Measurements from ENCODE around the gene XXYLT1.

DNA sequence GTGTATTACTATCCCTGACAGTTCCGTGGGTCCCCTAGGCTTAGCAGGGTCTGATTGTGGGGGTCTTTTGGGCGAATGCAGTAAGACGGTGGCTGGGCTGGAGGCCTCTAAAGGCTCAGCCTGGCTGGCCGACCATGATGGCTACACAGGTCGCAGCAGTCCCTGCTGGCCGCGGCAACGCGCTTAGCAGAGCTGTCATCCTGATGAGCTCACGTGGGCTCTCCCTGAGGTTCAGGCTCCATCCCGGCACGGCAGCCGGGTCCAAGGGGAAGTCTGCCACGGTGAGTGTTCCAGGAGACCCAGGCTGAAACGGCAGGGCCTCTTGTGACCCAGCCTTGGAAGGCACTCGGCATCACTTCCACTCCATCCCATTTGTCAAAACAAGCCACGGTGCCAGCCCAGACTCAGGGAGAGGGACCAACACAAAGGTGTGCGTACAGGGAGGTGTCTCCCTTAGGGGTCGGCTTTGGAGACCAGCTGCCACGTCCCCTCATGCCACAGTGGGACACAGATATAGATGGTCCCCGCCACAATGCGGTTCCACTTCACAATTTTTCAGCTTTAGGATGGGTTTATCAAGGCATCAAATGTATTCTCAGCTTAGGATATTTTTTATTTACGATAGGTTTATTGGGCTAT is 101.8 kb downstream of the XXYLT1 start:
- no peak for TF ChIP-seq POLR2A (IDR thresholded peaks at IDR 0.05)
- TF ChIP-seq, protein P1, sequence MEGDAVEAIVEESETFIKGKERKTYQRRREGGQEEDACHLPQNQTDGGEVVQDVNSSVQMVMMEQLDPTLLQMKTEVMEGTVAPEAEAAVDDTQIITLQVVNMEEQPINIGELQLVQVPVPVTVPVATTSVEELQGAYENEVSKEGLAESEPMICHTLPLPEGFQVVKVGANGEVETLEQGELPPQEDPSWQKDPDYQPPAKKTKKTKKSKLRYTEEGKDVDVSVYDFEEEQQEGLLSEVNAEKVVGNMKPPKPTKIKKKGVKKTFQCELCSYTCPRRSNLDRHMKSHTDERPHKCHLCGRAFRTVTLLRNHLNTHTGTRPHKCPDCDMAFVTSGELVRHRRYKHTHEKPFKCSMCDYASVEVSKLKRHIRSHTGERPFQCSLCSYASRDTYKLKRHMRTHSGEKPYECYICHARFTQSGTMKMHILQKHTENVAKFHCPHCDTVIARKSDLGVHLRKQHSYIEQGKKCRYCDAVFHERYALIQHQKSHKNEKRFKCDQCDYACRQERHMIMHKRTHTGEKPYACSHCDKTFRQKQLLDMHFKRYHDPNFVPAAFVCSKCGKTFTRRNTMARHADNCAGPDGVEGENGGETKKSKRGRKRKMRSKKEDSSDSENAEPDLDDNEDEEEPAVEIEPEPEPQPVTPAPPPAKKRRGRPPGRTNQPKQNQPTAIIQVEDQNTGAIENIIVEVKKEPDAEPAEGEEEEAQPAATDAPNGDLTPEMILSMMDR (IDR thresholded peaks at IDR 0.05) = no peak
- TF ChIP-seq EP300 (IDR thresholded peaks at IDR 0.05) = no peak
